Measurements from ENCODE around the gene SYT3.

DNA sequence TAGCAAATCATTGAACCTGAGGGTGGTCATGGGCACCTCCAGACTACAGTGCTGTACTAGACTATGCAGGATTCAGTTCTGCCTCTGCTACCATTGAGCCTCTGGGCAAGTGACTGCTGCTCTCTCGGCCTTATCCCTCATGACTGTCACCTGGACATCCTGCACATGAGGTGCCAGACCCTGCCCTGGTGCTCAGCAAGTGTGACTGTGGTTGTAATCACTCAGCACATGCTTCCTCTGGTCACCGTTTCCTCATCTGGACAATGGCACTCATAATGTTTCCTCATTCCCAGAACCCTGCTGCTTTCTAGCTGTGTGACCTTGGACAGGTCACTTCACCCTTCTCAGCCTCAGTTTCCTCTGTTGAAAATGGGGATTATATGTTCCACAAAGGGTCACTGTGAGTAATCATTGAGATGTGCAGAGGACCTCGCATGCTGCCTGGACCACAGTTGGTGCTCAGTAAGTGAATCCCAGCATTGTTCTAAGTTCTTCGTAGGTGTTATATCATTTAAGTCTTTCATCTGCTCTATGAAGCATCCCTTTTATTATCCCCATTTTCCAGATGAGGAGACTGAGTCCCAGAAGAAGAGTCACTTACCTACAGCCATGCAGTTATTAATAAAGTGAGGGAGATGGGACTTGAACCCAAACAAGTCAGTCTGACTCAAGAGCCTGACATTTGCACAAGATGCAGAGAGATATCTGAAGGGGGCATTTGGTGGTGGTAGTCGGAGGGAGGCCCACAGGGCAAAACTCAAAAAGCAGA lies 3.2 kb downstream of the SYT3 start:
- TF ChIP-seq POLR2A (IDR thresholded peaks at IDR 0.05) (no peak), EP300 (IDR thresholded peaks at IDR 0.05) (no peak)
- TF ChIP-seq, protein P1, sequence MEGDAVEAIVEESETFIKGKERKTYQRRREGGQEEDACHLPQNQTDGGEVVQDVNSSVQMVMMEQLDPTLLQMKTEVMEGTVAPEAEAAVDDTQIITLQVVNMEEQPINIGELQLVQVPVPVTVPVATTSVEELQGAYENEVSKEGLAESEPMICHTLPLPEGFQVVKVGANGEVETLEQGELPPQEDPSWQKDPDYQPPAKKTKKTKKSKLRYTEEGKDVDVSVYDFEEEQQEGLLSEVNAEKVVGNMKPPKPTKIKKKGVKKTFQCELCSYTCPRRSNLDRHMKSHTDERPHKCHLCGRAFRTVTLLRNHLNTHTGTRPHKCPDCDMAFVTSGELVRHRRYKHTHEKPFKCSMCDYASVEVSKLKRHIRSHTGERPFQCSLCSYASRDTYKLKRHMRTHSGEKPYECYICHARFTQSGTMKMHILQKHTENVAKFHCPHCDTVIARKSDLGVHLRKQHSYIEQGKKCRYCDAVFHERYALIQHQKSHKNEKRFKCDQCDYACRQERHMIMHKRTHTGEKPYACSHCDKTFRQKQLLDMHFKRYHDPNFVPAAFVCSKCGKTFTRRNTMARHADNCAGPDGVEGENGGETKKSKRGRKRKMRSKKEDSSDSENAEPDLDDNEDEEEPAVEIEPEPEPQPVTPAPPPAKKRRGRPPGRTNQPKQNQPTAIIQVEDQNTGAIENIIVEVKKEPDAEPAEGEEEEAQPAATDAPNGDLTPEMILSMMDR (IDR thresholded peaks at IDR 0.05), result no peak

Measured in sigmoid colon (tissue), 4 donors.